NCI-H524 treated with DMSO at 0.1 percent for 48 hours (cell line): ENCODE measurements around the gene ZBED5.

Experiments
- DNase-seq: peaks from one replicate; lab custom pipeline; 2025; lab: John Stamatoyannopoulos, UW

Gene ZBED5

DNA sequence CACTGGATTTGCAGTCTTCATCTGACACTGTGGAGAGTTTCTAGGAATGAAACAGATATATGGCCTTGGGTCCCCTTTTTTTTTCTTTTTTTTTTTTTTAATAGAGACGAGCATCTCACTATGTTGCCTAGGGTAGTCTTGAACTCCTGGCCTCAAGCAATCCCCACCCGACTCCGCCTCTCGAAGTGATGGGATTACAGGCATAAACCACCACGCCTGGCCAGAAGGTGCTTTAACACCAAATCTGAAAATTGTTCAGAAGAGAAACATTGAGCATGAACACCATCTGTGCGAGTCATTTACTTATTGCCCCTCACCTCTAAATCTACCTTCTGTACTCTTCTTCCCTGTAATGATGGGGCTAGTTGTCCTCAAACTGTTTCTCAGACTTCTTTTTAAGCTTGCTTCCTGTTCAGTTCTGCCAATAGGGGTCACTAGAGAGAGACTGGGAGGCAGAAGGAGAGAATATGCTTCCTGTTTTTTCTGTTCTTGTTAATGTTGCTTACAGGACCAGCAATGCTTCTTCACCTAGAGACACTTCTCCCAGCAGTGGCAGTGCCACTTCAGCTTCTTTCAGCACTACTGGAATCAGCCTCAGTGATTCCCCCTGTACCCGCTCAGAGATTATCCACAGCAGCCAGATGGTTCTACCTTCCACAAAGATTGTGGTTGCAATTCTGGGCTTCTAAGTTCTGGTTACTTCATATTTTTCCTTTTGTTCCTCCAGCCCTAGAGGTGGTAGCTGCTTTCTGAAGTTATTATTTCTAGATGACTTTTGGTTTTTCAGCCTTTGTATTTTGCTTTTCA lies 20.8 kb upstream of the ZBED5 start:
- peak; percentile 79 for DNase-seq

DNA sequence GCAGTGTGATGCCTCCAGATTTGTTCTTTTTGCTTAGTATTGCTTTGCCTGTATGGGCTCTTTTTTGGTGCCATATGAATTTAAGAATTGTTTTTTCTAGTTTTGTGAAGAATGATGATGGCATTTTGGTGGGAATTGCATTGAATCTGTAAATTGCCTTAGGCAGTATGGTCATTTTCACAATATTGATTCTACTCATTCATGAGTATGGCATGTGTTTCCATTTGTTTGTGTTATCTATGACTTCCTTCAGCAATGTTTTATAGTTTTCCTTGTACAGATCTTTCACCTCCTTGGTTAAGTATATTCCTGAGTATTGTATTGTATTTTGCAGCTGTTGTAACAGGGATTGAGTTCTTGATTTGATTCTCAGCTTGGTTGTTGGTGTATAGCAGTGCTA lies 18.3 kb upstream of the ZBED5 start:
- no peak for DNase-seq

DNA sequence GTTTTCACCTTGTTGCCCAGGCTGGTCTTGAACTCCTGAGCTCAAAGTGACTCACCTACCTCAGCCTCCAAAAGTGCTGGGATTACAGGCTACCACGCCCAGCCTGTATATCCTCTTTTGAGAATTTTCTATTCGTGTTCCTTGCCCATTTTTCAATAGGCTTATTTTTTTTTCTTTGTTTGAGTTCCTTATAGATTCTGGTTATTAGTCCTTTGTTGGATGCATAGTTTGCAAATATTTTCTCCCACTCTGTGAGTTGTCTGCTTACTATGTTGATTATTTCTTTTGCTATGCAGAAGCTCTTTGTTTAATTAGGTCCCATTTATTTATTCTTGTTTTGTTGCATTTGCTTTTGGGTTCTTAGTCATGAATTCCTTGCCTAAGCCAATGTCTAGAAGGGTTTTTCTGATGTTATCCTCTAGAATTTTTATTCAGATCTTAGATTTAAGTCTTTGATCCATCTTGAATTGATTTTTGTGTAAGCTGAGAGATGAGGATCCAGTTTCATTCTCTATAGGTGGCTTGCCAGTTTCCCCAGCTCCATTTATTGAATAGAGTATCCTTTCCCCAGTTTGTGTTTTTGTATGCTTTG lies 17.7 kb upstream of the ZBED5 start:
- no peak for DNase-seq

DNA sequence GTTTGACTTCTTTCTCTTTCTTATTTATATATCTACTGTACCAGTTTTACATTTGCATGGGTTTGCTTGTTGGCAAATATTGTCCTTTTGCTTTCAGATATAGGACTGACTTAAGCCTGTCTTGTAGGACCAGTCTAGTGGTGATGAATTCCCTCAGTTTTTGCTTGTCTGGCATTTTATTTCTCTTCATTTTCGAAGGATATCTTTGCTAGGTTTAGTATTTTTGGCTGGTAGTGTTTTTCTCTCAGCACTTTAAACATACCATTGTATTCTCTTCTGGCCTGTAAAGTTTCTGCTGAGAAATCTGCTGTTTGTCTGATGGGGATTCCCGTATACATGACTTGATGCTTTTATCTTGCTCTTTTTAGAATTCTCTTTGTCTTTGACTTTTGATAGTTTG lies 14.2 kb upstream of the ZBED5 start:
- no peak for DNase-seq

DNA sequence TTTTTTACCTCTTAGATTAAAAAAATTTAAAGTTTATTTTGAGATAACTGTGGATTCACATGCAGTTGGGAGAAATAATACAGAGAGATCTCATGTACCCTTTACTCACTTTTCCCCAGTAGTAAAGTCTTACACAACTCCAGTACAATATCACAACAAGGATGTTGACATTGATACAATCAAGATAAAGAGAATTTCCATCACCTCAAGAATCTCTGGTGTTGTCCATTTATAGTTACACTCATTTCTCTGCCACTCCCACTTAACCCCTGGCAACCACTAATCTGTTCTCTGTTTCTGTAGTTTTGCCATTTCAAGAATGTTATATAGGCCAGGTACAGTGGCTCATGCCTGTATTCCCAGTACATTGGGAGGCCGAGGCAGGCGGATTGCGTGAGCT lies 10.5 kb upstream of the ZBED5 start:
- DNase-seq, result no peak

DNA sequence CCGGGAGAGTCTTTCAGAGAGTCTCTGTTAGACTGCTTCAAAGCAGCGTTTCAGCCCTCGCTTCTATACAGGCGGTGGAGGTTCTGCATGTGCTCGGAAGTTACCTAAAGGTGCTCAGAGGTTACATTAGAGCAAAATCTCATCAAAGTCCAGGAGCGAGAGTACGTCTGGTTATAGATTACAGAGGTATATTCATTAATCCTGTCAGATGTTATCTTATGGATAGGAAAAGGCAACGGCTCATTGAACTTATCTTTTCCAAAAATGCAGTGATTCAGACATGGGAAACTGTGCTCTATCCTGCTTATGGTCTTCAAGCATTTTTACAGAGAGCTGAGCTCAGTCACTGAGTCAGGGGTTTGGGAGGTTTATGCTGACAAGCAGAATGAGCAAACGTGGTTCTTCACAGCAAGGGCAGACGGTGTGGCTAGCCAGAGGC lies 9.1 kb upstream of the ZBED5 start:
- peak; percentile 45 for DNase-seq

DNA sequence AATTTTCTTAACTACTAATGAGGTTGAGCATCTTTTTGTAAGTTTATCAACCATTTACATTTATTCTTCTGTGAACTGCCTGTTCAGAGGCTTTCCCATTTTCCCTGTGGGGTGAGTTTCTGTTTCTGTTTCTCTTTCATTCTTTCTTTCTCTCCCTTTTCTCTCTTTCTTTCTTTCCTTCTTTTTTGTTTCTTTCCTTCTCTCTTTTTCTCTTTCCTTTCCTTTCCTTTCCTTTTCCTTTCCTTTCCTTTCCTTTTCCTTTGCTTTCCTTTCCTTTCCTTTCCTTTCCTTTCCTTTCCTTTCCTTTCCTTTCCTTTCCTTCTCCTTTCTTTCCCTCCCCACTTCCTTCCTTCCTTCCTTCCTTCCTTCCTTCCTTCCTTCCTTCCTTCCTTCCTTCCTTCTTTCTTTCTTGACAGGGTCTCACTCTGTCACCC lies 8.0 kb upstream of the ZBED5 start:
- no peak for DNase-seq

DNA sequence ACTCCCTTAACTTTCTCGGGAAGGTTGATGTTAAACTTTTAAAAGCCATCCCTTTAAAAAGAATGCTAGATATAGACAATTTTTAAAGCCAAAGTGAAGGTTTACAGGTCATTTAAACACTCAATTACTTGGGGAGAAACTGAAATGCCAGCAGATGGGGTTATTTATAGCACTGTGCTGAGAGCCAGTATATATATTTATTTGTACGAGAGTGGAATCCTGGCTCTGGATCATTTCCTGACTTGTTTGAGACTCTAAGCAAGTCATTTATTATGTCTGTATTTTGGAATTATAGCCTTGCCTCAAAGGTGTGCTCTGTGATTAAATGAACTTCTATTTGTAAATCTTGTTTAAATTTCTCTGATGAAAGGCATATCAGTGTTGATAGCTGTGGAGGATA lies 6.8 kb upstream of the ZBED5 start:
- DNase-seq, result no peak

DNA sequence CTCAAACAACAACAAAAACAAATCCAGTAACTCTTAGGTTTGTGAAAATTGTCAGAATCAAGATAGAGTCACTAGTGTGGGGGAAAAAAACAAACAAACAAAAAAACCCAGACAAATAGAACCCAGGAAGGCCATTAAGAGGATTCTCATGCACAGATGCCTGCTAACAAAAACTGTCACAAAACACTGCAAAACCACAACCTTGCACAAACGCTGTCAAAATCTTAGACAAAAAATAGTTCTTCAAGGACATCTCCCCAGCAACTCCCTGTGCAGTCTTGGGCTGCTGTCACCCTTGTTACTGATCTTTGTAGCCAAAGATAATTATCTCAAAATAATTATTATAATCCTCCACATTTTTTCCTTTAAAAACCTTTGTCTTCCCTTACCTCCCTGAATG lies 4.6 kb upstream of the ZBED5 start:
- DNase-seq, result no peak

DNA sequence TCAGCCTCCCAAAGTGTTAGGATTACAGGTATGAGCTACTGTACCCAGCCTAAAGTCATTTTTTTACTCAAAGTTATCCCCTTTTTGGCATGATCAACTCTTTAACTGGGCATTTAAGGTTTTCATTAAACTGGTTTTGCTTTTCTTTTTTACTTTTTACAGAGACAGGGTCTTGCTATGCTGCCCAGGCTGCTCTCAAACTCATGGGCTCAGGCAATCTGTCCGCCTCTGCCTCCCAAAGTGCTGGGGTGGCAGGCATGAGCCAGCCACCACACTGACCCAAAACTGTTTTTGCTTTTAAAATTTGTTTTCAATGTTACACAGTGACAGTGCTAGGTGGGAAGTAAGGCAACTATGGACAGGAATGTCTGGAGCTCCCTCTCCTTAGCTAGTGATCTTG lies 3.9 kb upstream of the ZBED5 start:
- DNase-seq, result no peak

DNA sequence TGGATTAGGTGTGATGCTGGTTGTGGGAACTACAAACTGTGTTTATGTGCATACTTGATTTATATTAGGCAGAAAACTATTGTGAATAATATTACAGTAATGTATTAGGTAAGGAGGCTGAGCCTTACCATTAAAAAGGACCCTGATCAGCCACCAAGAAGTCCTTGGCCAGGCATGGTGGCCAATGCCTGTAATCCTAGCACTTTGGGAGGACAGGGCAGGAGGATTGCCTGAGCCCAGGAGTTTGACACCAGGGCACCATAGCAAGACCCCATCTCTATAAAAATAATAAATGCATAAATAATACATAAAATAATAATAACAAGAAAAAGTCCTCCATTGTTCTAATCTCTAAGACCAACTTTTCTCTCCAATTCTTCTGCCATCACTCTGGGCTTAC lies 3.2 kb upstream of the ZBED5 start:
- no peak for DNase-seq

DNA sequence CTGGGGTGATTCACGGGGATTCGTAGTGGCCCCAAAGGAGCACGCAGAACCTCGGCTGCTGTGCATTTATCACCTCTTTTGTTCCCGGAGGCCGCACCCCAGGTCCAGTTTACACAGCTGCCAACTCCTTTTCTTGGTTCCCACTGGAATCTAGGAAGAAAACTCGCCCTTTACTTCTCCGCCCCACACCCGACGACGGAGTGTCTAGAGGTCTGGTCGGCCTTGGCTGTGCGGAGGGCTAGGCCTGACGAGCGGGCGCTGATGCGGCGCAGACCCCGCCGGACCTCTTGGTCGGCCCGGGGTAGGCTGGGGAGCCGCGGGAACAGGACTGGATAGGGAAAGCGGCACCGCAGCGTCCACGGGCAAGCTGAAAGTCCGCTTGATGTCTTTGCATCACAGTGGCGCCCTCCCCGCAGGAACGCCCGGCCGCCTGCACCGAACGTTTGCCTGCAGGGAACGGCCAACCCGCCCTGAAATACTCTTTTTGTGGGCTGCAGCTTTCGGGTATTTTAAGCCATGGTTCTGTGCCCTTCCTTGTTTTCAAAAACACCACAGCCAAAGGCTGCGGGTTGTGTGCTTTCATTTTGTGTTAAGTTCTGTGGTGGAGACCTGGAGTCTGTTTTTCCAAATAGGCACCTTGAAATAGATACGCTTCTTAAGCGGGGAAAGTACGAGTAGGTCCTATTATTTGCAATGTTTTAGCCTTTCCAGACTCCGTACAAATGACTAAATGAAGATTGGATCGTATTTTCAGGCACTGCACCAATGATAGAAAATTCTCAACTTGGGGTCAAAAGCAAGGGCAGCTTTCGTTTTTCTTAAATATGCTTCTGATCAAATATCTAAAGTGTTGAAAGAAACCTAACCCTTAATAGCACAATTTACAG lies 829 bp upstream of the ZBED5 start:
- no peak for DNase-seq

DNA sequence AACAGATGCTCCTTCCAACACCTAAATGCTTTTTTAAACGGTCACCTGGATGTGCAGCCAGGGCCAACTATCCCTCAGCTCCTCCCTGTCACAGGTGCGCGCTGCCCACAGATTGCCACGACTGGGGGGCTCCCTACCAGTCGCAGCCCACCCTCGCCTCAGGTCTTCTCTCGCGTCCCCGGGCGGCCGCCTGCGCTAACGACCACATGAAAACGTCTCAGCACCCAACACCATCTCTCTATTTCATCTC lies 469 bp downstream of the ZBED5 start:
- DNase-seq, result no peak

DNA sequence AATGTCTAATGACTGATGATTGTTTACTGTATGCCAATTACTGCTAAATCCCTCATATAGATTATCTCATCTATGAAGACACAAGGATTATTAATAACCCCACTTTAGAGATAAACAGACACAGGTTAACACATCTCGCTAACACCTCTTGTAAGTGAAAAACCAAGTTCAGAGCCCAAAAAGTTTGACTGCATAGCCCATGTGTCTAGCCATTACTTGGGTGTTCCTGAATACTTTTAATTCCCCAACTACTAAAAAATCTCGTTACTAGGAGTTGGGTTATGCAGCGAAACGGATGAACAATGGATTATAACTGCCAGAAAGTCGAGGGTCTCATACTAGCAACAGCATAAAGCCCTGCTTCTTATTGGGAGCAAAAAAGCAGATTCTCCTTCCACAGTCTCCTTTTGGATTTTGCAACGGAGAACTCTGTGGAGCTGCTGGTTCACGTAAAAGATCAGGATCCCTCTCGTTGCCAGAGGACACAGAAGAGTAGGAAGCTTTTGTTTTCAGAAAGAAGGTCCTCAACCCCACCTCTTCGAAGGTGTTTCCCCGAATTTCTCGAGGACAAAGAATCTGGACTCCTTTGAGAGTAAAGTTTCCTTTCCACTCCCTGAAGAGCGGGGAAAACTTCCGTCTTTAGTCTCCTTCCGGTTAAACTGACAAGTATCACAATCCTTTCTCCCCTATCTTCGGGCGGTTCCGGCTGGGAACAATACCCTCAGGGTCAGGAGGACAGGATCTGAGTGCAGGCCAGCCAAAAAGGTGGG lies 979 bp downstream of the ZBED5 start:
- no peak for DNase-seq

DNA sequence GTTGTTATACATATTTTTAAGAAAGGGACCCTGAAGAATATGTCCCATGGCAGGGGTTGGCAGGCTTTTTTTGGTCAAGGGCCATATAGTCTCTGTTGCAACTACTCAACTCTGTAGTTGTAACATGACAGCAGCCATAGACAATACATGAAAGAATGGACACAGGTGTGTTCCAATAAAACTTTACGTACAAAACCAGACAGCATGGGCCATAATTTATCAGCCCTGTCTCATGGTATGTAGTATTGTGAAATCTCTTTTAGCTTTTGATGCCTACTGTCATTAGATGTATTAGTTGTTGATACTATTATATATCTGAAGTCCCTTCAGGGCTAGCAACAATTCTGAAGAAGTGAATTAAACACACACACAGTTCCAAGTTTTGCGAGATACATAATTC lies 2.6 kb downstream of the ZBED5 start:
- DNase-seq, result no peak

DNA sequence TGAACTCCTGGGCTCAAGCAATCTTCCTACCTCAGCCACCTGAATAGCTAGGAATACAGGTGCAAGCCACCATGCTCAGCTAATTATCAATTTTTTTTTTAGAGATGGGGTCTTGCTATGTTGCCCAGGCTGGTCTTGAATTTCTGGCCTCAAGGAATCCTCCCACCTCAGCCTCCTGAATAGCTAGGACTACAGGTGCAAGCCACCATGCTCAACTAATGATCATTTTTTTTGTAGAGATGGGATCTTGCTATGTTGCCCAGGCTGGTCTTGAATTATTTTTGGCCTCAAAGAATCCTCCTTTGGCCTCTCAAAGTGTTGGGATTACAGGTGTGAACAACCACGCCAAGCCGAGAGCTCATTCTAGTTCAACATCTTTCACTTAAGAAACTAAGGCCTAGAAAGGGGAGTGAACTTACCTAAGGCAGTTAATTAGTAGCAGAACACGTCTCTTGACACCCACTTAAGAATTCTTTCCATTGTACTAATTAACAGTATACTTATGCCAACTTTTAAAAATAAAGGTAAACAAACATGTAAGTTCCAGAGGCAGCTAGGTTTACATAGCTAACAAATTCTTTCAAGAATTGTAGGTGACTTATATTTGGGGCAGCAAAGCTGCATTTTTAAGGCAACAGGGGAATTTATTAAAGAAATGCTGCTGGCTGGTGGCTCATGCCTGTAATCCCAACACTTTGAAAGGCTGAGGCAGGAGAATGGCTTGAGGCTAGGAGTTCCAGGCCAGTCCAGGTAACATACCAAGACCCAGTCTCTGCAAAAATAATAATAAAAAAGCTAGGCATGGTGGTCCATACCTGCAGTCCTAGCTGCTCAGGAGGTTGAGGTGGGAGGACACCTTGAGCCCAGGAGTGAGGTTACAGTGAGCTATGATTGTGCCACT lies 9.6 kb downstream of the ZBED5 start:
- no peak for DNase-seq

DNA sequence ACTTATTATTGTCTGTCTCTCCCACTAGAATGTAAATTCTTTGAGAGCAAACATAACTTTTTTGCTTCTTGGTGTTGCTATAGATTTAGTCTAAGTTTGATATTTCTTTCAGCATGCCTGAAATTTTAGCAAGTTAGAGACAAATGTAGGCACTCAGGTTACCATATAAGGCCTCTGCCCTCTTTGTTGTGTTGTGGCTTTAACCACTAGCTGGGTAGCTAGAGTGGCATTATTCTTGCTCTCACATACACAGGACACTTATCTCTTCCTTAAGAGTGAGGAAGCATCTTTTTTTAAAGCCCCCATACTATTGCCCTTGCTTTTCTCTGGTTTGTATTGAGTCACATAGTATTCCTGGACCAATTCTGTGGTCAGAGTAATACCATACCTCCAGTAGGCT lies 11.2 kb downstream of the ZBED5 start:
- no peak for DNase-seq

DNA sequence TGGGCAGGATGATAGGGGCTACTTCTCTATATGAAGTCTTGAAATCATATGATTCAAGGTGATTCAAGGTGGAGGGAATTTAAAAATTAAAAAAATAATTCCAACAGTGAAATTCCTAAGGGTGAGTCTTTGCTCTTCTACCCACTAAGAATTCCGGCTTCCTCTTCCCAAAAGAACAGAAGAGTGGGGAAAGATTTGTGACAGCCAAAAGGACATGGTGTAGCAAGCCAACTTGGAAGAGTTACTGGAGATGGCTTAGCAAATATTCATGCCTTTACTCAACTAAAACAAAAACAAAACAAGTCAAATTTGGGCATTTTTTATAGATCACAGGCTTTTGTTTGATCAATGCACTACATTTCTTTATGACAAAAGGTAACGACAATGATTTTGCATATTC lies 12.3 kb downstream of the ZBED5 start:
- no peak for DNase-seq

DNA sequence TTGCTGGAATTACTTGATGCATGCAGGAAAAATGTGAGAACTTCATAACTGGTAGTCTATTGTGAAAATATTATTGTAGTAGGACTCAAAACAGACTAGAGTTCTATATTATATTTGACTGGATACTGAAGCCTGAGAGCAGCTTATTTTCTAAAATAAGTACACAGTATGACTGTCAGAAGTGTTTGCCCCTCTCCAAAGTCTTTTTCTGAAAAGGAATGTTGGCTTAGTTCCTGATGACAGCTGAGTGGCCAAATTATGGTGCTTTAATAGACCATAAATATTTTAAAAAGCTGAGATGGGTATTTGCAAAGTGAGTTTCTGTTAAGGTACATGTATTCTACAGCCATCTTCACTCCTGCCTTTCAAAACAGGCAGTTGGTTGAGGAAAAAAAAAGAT lies 13.1 kb downstream of the ZBED5 start:
- no peak for DNase-seq

DNA sequence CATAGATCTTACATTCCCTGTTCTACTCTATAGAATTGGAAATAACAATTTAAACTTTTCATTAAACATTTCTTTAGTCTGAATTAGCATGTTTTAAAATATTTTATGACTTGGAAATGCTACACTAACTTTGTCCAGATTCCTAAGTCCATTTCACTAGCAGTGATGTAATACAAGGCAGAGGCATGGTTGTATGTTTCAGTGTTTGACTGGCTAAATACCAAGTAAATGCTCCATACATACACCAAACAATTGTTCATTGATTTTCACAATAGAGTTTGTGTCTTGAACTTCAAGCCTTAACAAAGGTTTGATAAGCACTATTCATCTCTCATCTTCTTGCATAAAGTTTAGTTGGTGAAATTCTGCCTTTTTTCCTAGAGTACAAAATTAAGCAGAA lies 13.5 kb downstream of the ZBED5 start:
- DNase-seq, result no peak

DNA sequence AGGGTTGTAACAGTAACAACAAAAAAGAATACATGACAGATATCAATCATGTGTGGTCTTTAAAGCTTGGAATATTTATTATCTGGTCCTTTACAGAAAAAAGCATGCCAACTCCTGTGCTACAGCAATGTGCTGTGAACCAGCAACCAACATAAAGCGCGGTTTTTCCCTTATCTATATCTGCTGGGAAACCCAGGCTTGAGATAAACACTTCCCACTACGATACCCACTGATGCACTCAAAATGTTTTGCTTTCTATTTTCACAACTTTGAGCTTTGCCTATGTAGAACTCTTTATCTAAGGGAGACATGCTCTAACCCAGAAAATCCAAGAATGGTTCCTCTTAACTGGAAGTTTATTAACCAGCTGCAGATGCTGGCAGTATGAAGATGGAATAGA lies 19.0 kb downstream of the ZBED5 start:
- no peak for DNase-seq
